ENCODE data around the gene SASH3.

- TF ChIP-seq, protein P1, sequence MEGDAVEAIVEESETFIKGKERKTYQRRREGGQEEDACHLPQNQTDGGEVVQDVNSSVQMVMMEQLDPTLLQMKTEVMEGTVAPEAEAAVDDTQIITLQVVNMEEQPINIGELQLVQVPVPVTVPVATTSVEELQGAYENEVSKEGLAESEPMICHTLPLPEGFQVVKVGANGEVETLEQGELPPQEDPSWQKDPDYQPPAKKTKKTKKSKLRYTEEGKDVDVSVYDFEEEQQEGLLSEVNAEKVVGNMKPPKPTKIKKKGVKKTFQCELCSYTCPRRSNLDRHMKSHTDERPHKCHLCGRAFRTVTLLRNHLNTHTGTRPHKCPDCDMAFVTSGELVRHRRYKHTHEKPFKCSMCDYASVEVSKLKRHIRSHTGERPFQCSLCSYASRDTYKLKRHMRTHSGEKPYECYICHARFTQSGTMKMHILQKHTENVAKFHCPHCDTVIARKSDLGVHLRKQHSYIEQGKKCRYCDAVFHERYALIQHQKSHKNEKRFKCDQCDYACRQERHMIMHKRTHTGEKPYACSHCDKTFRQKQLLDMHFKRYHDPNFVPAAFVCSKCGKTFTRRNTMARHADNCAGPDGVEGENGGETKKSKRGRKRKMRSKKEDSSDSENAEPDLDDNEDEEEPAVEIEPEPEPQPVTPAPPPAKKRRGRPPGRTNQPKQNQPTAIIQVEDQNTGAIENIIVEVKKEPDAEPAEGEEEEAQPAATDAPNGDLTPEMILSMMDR (conservative IDR thresholded peaks at IDR 0.05) = no peak
- TF ChIP-seq ZFX (IDR thresholded peaks at IDR 0.05) = no peak
These were observed 3.0 kb downstream of the SASH3 start for GRCh38 chrX:129782706-129783105.

Measured in C4-2B (cell line).